ENCODE data around the gene CSNK1G1.

DNA sequence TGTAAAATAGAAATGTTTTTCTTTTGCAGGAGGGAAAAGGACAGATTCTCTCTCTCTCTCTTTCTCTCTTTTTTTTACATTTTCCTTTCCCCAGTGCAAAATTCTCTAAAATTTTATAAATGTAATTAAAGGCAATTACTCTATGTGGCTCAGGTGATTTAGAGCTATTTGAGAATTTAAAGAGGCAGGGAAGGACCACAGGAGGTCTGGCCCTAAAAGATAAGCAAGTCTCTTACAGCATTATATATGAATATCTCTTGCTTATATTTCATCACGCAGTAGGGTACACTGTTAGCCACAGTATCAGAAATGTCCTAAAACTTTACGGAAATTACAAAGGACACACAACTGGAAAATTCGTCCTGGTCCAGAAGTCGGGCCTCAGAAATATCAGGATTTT lies 122.7 kb downstream of the CSNK1G1 start:
- TF ChIP-seq, protein P1, sequence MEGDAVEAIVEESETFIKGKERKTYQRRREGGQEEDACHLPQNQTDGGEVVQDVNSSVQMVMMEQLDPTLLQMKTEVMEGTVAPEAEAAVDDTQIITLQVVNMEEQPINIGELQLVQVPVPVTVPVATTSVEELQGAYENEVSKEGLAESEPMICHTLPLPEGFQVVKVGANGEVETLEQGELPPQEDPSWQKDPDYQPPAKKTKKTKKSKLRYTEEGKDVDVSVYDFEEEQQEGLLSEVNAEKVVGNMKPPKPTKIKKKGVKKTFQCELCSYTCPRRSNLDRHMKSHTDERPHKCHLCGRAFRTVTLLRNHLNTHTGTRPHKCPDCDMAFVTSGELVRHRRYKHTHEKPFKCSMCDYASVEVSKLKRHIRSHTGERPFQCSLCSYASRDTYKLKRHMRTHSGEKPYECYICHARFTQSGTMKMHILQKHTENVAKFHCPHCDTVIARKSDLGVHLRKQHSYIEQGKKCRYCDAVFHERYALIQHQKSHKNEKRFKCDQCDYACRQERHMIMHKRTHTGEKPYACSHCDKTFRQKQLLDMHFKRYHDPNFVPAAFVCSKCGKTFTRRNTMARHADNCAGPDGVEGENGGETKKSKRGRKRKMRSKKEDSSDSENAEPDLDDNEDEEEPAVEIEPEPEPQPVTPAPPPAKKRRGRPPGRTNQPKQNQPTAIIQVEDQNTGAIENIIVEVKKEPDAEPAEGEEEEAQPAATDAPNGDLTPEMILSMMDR (IDR thresholded peaks at IDR 0.05; ENCODE audit: low read depth, low read length) = no peak
- no peak for TF ChIP-seq EZH2phosphoT487 (IDR thresholded peaks at IDR 0.05; ENCODE audit: low read depth)

All from OCI-LY3 (cell line).